Omental fat pad (tissue), 4 donors: ENCODE results near the gene GRPEL2. TPM values are rescaled to one million over a fixed set of nuclear protein-coding genes. Genes with fewer than 3 reads are reported as not detected.

Experiments
- ATAC-seq: fragments of 150-250 bp; one replicate; pipeline ENCODE4 v1.9.1; 2016; ENCODE audit warnings: mild to moderate bottlenecking, moderate library complexity; ENCODE audit not compliant: low FRiP score
- DNase-seq: peaks from one replicate; pipeline ENCODE4 v3.0.0-alpha.2; 2019; ENCODE audit warnings: low spot score
- CTCF ChIP-seq, 3 donors: fragments of 450-650 bp; IDR thresholded peaks; one replicate each; pipeline ENCODE4 v1.5.1; 2016 to 2017; ENCODE audit warnings: antibody characterized with exemption in 3 of 3, mild to moderate bottlenecking in 3 of 3, moderate library complexity in 2 of 3
- total RNA-seq, 4 donors: library from RNA; depleted of rRNA; stranded (reverse); fragments of >200 nt; gene quantifications; one replicate each; pipeline ENCODE4 v1.1.0, GENCODE V29; 2016

GRPEL2 gene
- total RNA-seq, 4 donors from 2014 or later: 10.9 to 18.4 (median 15.9) TPM

GRCh38 chr5:149362541-149362940 lies 17.2 kb downstream of the GRPEL2 start:
- TF ChIP-seq CTCF (IDR thresholded peaks at IDR 0.05): no peak
- DNase-seq (no peak), ATAC-seq (no peak)

- no peak for TF ChIP-seq CTCF (IDR thresholded peaks at IDR 0.05)
Measured at GRCh38 chr5:149363358-149363757, 18.1 kb downstream of the GRPEL2 start.

GRCh38 chr5:149363936-149364335 lies 18.6 kb downstream of the GRPEL2 start:
- no peak for TF ChIP-seq CTCF (IDR thresholded peaks at IDR 0.05)
- DNase-seq (no peak), ATAC-seq (no peak)

More at GRCh38 chr5:149363358-149363757, 18.1 kb downstream of the GRPEL2 start:
- ATAC-seq: no peak
- DNase-seq: no peak

- DNase-seq (no peak), ATAC-seq (no peak)
- TF ChIP-seq CTCF (IDR thresholded peaks at IDR 0.05): no peak
Measured at GRCh38 chr5:149364719-149365118, 19.4 kb downstream of the GRPEL2 start.

GRCh38 chr5:149365418-149365817 lies 20.1 kb downstream of the GRPEL2 start:
- no peak for TF ChIP-seq CTCF (IDR thresholded peaks at IDR 0.05)
- DNase-seq: no peak
- ATAC-seq: no peak

GRCh38 chr5:149366169-149366729 lies 20.9 kb downstream of the GRPEL2 start:
- TF ChIP-seq CTCF (IDR thresholded peaks at IDR 0.05): no peak
- ATAC-seq (no peak), DNase-seq (no peak)

- DNase-seq (no peak), ATAC-seq (no peak)
- TF ChIP-seq CTCF (IDR thresholded peaks at IDR 0.05): peak in 1 of 3 donors; percentile 13
Measured at GRCh38 chr5:149367249-149367971, 22.1 kb downstream of the GRPEL2 start.
